CD4-positive, alpha-beta T cell (primary cell): Measurements from ENCODE around the gene STOM. TPM values are rescaled to one million over a fixed set of nuclear protein-coding genes. Genes with fewer than 3 reads are reported as not detected.
A peak's percentile ranks its signal among the peaks of the same experiment; 100 is the strongest.

Source experiments
- ATAC-seq: fragments of 200-7000 bp; cut with Tn5 transposase; one replicate; pipeline ENCODE4 v1.10.0; 2022; ENCODE audit warnings: mild to moderate bottlenecking; ENCODE audit not compliant: poor library complexity
- CTCF ChIA-PET: fragments of 350-600 bp; sonication (Branson Sonifier 250); formaldehyde crosslinking; loops from one replicate; lab custom pipeline; 2021; ENCODE audit warnings: antibody characterized with exemption, inconsistent platforms; lab: Charles Lee
- POLR2A ChIA-PET: fragments of 350-600 bp; sonication (Branson Sonifier 250); formaldehyde crosslinking; loops from one replicate; lab custom pipeline; 2021; ENCODE audit warnings: antibody characterized with exemption, inconsistent platforms; lab: Charles Lee
- DNase-seq, 14 experiments: peaks; one replicate each; pipeline ENCODE4 v3.0.0-alpha.2; 2013 to 2020; ENCODE audit warnings: mixed read lengths in 2 of 14
- H3K27ac ChIP-seq, 2 donors: one replicate each; pipeline versions ENCODE4 v1.5.1 to v1.7.0; 2013; ENCODE audit warnings: low read length in 2 of 2, low read depth in 1 of 2, mild to moderate bottlenecking in 1 of 2
- H3K27me3 ChIP-seq, 2 experiments: 1 replicate in 1 of 2; 2 replicates in 1 of 2; pipeline versions ENCODE4 v1.6.1 to v1.7.0; 2013; ENCODE audit warnings: low read length in 2 of 2, control low read depth in 1 of 2, mild to moderate bottlenecking in 1 of 2, moderate library complexity in 1 of 2; ENCODE audit not compliant: insufficient read depth in 2 of 2, control insufficient read depth in 1 of 2
- H3K36me3 ChIP-seq: one replicate; pipeline ENCODE4 v1.6.1; 2013; ENCODE audit warnings: low read length, control low read depth; ENCODE audit not compliant: insufficient read depth
- H3K4me1 ChIP-seq: one replicate; pipeline ENCODE4 v1.6.1; 2013; ENCODE audit warnings: low read length, control low read depth; ENCODE audit not compliant: insufficient read depth
- H3K4me3 ChIP-seq: one replicate; pipeline ENCODE4 v1.5.1; 2013; ENCODE audit warnings: mild to moderate bottlenecking, low read length, moderate library complexity
- H3K9me3 ChIP-seq, 2 experiments: 1 replicate in 1 of 2; 2 replicates in 1 of 2; pipeline versions ENCODE4 v1.6.1 to v1.7.0; 2013; ENCODE audit warnings: low read length in 2 of 2, mild to moderate bottlenecking in 2 of 2, control low read depth in 1 of 2, moderate library complexity in 1 of 2; ENCODE audit not compliant: control insufficient read depth in 1 of 2, insufficient read depth in 1 of 2
- H3K27ac Mint-ChIP-seq: one replicate; pipeline ENCODE4 v1.8.0; 2020; ENCODE audit warnings: mixed read lengths
- H3K27me3 Mint-ChIP-seq: one replicate; pipeline ENCODE4 v1.8.0; 2021; ENCODE audit warnings: mixed read lengths
- H3K36me3 Mint-ChIP-seq: one replicate; pipeline ENCODE4 v1.8.0; 2021; ENCODE audit warnings: low read depth, mixed read lengths
- H3K4me1 Mint-ChIP-seq: one replicate; pipeline ENCODE4 v1.8.0; 2021; ENCODE audit warnings: low read depth, mixed read lengths
- H3K4me3 Mint-ChIP-seq: one replicate; pipeline ENCODE4 v1.8.0; 2020; ENCODE audit warnings: mild to moderate bottlenecking, mixed read lengths
- H3K9me3 Mint-ChIP-seq: one replicate; pipeline ENCODE4 v1.8.0; 2020; ENCODE audit warnings: mixed read lengths
- CTCF ChIP-seq: fragments of 200-600 bp; IDR thresholded peaks from one replicate; pipeline ENCODE4 v1.8.0; 2022; ENCODE audit warnings: antibody characterized with exemption, mild to moderate bottlenecking
- intact Hi-C, 2 experiments: fragments of 100-400 bp; cut with DNase I in 1 of 2; cut with micrococcal nuclease in 1 of 2; formaldehyde crosslinking; loops; one replicate each; pipeline versions ENCODE4 v1.15.1 to v1.9.0; 2023 to 2025; cut with DNase I, micrococcal nuclease
- total RNA-seq, 174 experiments: library from RNA in 2 of 174; stranded (reverse) in 2 of 174; gene quantifications; one replicate each; pipeline ENCODE4 v1.2.3 and lab custom pipeline; 2021 to 2026

The STOM gene
- total RNA-seq, 2 experiments from 2014 or later: 26.1 to 27.9 TPM

DNA sequence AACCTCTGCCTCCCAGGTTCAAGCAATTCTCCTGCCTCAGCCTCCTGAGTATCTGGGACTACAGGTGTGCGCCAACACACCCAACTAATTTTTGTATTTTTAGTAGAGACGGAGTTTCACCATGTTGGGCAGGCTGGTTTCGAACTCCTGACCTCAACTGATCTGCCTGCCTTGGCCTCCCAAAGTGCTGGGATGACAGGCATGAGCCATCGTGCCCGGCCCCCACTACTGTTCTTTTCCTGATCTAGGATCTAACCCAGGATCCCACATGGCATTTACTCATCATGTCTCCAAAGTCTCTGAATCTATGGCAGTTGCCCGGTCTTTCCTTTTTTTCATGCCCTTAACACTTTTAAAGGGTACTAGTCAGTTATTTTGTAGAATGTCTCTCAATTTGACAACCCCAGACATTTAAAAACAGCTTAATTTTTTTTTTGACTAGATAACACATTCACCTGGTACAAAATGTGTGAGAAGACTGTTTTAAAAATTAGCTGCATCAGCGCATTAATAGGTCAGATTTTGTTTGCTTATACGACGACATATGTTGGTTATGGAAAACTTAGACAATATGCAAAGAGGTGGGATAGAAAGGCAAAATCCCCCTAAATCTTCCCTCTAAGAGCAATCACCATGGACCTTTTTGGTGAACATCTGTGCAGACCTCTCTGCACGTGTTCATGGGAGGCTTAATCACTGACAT, 46.5 kb downstream of the STOM start:
- Histone ChIP-seq H3K27ac (no peak overlapping the region), H3K4me1 (peaks cover 25% of the 10 kb centered on the region), H3K36me3 (no peaks in the 10 kb centered on the region), H3K4me3 (no peak overlapping the region), H3K27me3 (no peaks in the 10 kb centered on the region), H3K9me3 (no peaks in the 10 kb centered on the region)
- Mint-ChIP-seq H3K36me3 (no peaks in the 10 kb centered on the region), H3K4me1 (peaks cover 18% of the 10 kb centered on the region), H3K9me3 (no peaks in the 10 kb centered on the region), H3K27ac (no peak overlapping the region), H3K27me3 (no peaks in the 10 kb centered on the region), H3K4me3 (no peak overlapping the region)
- intact Hi-C loops: loop anchor here in 1 of 2 experiments (5.0 kb wide), 1 partner anchor 566 kb away; no protein-coding TSS in a partner anchor
- CTCF ChIA-PET: no interaction called here
- TF ChIP-seq CTCF: no peak
- no peak for ATAC-seq
- POLR2A ChIA-PET: no interaction called here
- no peak for DNase-seq

GRCh38 chr9:121322737-121323448, 47.2 kb downstream of the STOM start:
- ChIA-PET POLR2A (no interaction called here), CTCF (no interaction called here)
- Mint-ChIP-seq H3K36me3 (no peaks in the 10 kb centered on the region), H3K4me1 (peaks cover 18% of the 10 kb centered on the region), H3K27ac (no peak overlapping the region), H3K9me3 (no peaks in the 10 kb centered on the region), H3K27me3 (no peaks in the 10 kb centered on the region), H3K4me3 (no peak overlapping the region)
- H3K27me3 ChIP-seq: no peaks in the 10 kb centered on the region
- no peak overlapping the region for H3K4me3 ChIP-seq
- H3K9me3 ChIP-seq: no peaks in the 10 kb centered on the region
- no peak overlapping the region for H3K27ac ChIP-seq
- H3K36me3 ChIP-seq: no peaks in the 10 kb centered on the region
- no peak for TF ChIP-seq CTCF
- no peak for DNase-seq
- H3K4me1 ChIP-seq: peaks cover 25% of the 10 kb centered on the region
- intact Hi-C loops: loop anchor here in 1 of 2 experiments (5.0 kb wide), 1 partner anchor 566 kb away; no protein-coding TSS in a partner anchor
- ATAC-seq: no peak

GRCh38 chr9:121322037-121322736, 47.9 kb downstream of the STOM start:
- ChIA-PET CTCF (interaction anchor here (3.8 kb wide), 1 partner anchor 77 kb away, joined by 118 read pairs; no protein-coding TSS in a partner anchor), POLR2A (no interaction called here)
- Mint-ChIP-seq H3K27ac (no peak overlapping the region), H3K27me3 (no peaks in the 10 kb centered on the region), H3K4me3 (no peak overlapping the region), H3K36me3 (no peaks in the 10 kb centered on the region), H3K9me3 (no peaks in the 10 kb centered on the region), H3K4me1 (peaks cover 18% of the 10 kb centered on the region)
- Histone ChIP-seq H3K27ac (no peak overlapping the region), H3K27me3 (no peaks in the 10 kb centered on the region), H3K4me3 (no peak overlapping the region), H3K4me1 (peaks cover 25% of the 10 kb centered on the region), H3K9me3 (no peaks in the 10 kb centered on the region), H3K36me3 (no peaks in the 10 kb centered on the region)
- ATAC-seq (no peak), DNase-seq (peak in 2 of 14 experiments; percentile 5 to 10)
- intact Hi-C loops: loop anchor here in 1 of 2 experiments (5.0 kb wide), 1 partner anchor 565 kb away; no protein-coding TSS in a partner anchor
- no peak for TF ChIP-seq CTCF
